GM19328 (cell line): ENCODE data around the gene DLG2.

Source experiments
- ATAC-seq: cut with Tn5 transposase; IDR thresholded peaks from one replicate; pipeline ENCODE4 v1.9.1; 2021; ENCODE audit warnings: mild to moderate bottlenecking, moderate library complexity; ENCODE audit not compliant: unreplicated experiment

Gene DLG2

DNA sequence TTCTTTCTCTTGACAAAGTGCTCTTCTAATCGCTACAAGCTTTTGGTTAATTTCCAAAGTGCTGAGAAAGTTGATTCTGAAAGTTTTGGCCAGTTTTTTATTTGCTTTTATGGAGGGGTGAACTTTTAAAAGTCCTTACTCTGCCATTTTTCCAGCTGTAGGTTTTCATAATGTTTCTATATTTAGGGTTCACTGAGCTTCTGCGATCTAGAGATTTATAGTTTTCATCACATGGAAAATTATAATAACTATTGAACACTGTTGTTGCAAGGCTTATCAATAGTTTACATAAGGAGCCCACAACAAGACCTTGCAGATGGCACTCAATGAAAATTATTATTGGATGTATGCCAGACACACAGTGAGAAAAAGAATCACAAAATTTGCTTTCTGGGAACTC is 55.1 kb downstream of the DLG2 start:
- ATAC-seq, result no peak

DNA sequence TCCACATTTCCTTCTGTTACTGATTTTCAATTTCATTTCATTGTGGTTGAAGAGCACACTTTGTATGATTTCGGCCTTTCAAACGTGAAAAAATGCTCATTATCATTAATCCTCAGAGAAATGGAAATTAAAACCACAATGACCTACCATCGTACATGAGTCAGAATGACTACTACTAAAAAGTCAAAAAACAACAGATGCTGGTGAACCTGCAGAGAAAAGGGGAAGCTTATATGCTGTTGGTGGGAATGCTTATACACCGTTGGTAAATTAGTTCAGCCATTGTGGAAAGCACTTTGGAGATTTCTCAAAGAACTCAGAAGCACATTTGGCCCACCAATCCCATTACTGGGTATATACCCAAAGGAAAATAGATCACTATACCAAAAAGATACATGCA is 57.6 kb downstream of the DLG2 start:
- ATAC-seq, result no peak

DNA sequence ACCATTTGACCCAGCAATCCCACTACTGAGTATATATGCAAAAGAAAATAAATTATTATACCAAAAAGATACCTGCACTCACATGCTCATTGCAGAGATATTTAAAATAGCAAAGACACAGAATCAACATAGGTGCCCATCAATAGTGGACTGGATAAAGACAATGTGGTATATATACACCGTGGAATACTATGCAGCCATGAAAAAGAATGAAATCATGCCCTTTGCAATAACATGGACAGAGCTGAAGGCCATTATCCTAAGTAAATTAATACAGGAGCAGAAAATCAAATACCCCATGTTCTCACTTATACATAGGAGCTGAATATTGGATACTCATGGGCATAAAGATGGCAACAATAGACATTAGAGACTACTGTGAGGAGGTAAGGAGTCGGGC is 68.7 kb downstream of the DLG2 start:
- no peak for ATAC-seq

- ATAC-seq, result no peak
These were observed 75.3 kb downstream of the DLG2 start for GRCh38 chr11:85551881-85552280.

GRCh38 chr11:85541683-85542082 is 85.5 kb downstream of the DLG2 start:
- ATAC-seq, result no peak

GRCh38 chr11:85540635-85541205 is 86.4 kb downstream of the DLG2 start:
- no peak for ATAC-seq

DNA sequence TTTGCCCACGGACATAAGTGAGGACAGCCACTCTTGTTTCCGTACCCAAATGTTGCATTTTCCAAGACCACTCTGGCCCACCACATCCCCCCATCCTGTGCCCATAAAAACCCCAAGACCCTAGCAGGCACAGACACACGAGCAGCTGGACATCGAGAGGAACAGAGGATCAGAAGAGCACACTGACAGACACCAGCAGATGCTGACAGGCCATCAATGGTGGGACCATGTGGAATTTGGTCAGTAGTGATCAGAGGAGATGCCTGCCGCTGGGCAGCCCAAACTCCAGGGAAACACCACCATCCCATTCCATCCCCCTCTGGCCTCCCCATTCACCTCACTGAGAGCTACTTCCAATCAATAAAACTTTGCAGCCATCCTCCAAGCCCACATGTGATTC is 87.0 kb downstream of the DLG2 start:
- ATAC-seq, result no peak

DNA sequence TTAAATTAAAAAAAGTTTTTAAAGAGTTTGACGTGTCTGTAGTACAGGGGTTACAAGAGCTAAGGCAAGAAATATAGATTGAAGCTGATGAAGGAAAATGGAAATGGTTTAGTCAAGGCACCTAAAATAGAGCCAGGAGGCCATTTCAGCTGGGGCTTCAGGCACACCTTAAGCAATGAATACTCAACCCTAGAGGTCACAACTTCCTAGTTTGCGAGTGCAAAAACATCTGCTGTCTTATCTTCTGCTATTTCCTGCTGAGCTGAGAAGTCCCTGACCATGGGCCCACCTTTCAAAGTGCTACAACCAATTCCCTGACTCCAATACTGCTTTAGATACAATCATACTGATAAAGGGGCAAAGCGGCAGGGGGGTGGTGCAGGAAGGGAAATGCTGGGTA is 87.4 kb downstream of the DLG2 start:
- ATAC-seq, result no peak

- ATAC-seq, result no peak
These were observed 88.0 kb downstream of the DLG2 start for GRCh38 chr11:85539029-85539689.

GRCh38 chr11:85536438-85536837 is 90.7 kb downstream of the DLG2 start:
- ATAC-seq, result no peak

- ATAC-seq, result no peak
These were observed 92.3 kb downstream of the DLG2 start for GRCh38 chr11:85534806-85535205.

DNA sequence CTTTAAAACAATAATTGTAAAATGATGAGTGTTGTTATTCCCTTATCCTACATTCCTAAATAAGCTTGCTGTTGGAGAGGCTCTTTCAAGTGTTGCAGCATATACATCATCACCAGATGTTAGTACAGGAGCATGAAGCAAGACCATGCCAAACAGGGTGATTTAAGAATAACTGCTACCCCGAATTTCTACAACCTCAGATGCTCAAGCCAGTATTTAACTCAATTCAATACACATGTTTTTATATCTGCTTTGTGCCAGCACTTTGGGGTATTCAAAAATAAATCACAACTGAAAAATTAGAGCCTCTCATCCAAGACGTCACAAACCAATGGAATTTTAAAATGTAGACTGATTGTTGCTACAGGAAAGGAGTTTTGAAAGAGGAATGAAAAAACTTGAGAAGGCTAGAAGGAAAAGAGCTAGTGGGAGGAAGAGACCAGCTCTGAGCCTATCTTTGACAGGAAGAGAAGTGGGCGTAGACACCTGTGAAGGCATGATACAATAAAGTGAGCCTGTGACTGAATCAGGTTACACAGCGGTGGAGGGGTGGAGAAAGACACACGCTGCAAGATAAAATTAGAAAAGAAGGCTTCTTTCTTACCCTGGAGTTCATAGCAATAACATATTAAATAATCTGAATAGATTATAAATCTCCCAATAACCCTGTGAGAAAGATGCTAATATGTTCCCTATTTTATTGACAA is 95.8 kb downstream of the DLG2 start:
- ATAC-seq, result no peak

DNA sequence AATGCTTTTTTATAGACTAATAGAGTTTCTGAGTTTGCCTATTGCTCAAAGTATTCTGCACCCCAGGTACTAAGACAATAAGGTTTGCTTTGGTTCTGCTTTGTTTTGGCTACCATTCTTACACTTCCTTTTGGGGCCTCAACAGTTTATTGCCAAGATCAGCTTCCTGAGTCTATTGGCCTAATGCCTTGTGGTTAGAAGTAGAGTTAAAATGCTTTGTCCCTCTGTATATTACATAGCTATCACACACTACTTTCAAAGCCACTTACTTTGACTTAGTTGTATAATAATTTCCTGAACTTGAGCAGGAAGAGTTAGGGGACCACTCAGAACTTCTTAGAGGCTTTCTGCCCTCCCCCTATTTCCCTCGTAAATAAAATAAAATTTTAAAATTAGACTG is 96.5 kb downstream of the DLG2 start:
- ATAC-seq, result no peak

- ATAC-seq, result no peak
These were observed 100.6 kb downstream of the DLG2 start for GRCh38 chr11:85526564-85526963.

- no peak for ATAC-seq
These were observed 101.5 kb downstream of the DLG2 start for GRCh38 chr11:85525686-85526085.

DNA sequence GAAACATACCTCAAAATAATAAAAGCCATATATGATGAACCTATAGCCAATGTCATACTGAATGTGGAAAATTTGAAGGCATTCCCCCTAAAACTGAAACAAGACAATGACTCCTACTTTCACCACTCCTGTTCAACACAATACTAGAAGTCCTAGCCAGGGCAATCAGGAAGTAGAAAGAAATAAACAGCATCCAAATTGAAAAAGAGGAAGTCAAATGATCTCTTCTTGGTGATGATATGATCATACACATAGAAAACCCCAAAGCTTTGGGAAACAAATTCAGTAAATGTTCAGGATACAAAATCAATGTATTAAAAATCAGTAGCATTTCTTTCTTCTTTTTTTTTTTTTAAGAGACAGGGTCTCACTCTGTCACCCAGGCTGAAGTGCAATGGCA is 109.9 kb downstream of the DLG2 start:
- ATAC-seq, result no peak

GRCh38 chr11:85495918-85496317 is 131.2 kb downstream of the DLG2 start:
- no peak for ATAC-seq

- ATAC-seq, result no peak
These were observed 132.7 kb downstream of the DLG2 start for GRCh38 chr11:85494396-85494795.

DNA sequence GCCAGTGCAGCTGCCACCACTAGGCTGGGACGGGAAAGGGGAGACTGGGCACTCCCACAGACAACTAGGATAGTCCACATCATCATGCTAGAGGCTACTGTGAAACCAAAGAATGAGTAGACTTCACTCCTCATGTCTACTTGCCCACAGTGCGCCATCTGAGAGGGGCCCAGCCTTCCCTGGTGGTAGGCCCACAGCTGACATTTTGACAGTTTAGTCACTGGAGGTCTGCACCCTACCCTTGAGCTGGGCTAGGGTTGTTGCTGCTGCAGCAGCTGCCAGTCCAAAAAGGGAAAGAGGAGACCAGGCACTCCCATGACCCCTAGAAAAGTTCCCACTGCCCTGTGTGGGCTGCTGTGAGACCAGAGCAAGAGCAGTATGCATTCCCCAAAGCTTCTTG is 141.2 kb downstream of the DLG2 start:
- no peak for ATAC-seq

GRCh38 chr11:85483861-85484260 is 143.3 kb downstream of the DLG2 start:
- ATAC-seq, result no peak

GRCh38 chr11:85481862-85482261 is 145.3 kb downstream of the DLG2 start:
- ATAC-seq, result no peak
